Activated CD4-positive, alpha-beta T cell treated with anti-CD3 and anti-CD28 coated beads, Interleukin-2, amount 10 ng/mL, durations not matched to agents 7 days and 5 days (primary cell): ENCODE measurements around the gene ACP7. TPM values are rescaled to one million over a fixed set of nuclear protein-coding genes. Genes with fewer than 3 reads are reported as not detected.
"Not testable (repeated sequence)": the region's sequence is repeated elsewhere in the genome, so short reads cannot be mapped to it uniquely, and the experiment has no call there.

ENCODE experiments used
- CTCF ChIA-PET: fragments of 350-600 bp; sonication (Branson Sonifier 250); formaldehyde crosslinking; loops from one replicate; lab custom pipeline; 2021; ENCODE audit warnings: antibody characterized with exemption; lab: Charles Lee
- POLR2A ChIA-PET: fragments of 350-600 bp; sonication (Branson Sonifier 250); formaldehyde crosslinking; loops from one replicate; lab custom pipeline; 2021; ENCODE audit warnings: antibody characterized with exemption; lab: Charles Lee
- DNase-seq: peaks from one replicate; pipeline ENCODE4 v3.0.0-alpha.2; 2020
- H3K27ac Mint-ChIP-seq: one replicate; pipeline ENCODE4 v1.8.0; 2021; ENCODE audit warnings: mild to moderate bottlenecking, moderate library complexity, mixed read lengths
- H3K27me3 Mint-ChIP-seq: one replicate; pipeline ENCODE4 v1.8.0; 2021; ENCODE audit warnings: mixed read lengths
- H3K36me3 Mint-ChIP-seq: one replicate; pipeline ENCODE4 v1.8.0; 2021; ENCODE audit warnings: low read depth, mixed read lengths
- H3K4me1 Mint-ChIP-seq: one replicate; pipeline ENCODE4 v1.8.0; 2021; ENCODE audit warnings: mixed read lengths
- H3K4me3 Mint-ChIP-seq: one replicate; pipeline ENCODE4 v1.8.0; 2021; ENCODE audit warnings: mild to moderate bottlenecking, moderate library complexity, mixed read lengths
- H3K9me3 Mint-ChIP-seq: one replicate; pipeline ENCODE4 v1.8.0; 2021; ENCODE audit warnings: mixed read lengths
- total RNA-seq, 2 experiments: library from RNA; stranded (reverse); gene quantifications; one replicate each; pipeline ENCODE4 v1.2.3, GENCODE V29; 2021

The ACP7 gene
- total RNA-seq, 2 experiments from 2014 or later = not detected

- DNase-seq = no peak
- H3K27ac Mint-ChIP-seq = no peak overlapping the region
- no peaks in the 10 kb centered on the region for H3K36me3 Mint-ChIP-seq
- no peak overlapping the region for H3K4me3 Mint-ChIP-seq
- H3K4me1 Mint-ChIP-seq = peaks cover 12% of the 10 kb centered on the region
- H3K9me3 Mint-ChIP-seq = no peaks in the 10 kb centered on the region
- ChIA-PET CTCF (interaction anchor here (1.3 to 1.4 kb wide), 2 partner anchors 26 to 259 kb away, joined by 3 read pairs; partner anchors contain the start of gene SAMD4B), POLR2A (no interaction called here)
- peaks cover 54% of the 10 kb centered on the region for H3K27me3 Mint-ChIP-seq
Observed at GRCh38 chr19:39082745-39083598, 1.2 kb upstream of the ACP7 start.

GRCh38 chr19:39083599-39083982 lies 577 bp upstream of the ACP7 start:
- Mint-ChIP-seq H3K4me3 (peak overlapping the region; percentile 19), H3K27ac (no peak overlapping the region), H3K27me3 (peaks cover 54% of the 10 kb centered on the region), H3K9me3 (no peaks in the 10 kb centered on the region), H3K36me3 (no peaks in the 10 kb centered on the region), H3K4me1 (peaks cover 12% of the 10 kb centered on the region)
- ChIA-PET CTCF (no interaction called here), POLR2A (no interaction called here)
- DNase-seq = no peak

- H3K27ac Mint-ChIP-seq = no peak overlapping the region
- peaks cover 12% of the 10 kb centered on the region for H3K4me1 Mint-ChIP-seq
- POLR2A ChIA-PET = no interaction called here
- CTCF ChIA-PET = no interaction called here
- peaks cover 56% of the 10 kb centered on the region for H3K27me3 Mint-ChIP-seq
- H3K36me3 Mint-ChIP-seq = no peaks in the 10 kb centered on the region
- H3K9me3 Mint-ChIP-seq = no peaks in the 10 kb centered on the region
- no peak overlapping the region for H3K4me3 Mint-ChIP-seq
- DNase-seq = no peak
Observed at GRCh38 chr19:39084732-39085080, 538 bp downstream of the ACP7 start.

- CTCF ChIA-PET = interaction anchor here (0.5 kb wide), 1 partner anchor 128 kb away, joined by 3 read pairs; no protein-coding TSS in a partner anchor
- DNase-seq = no peak
- Mint-ChIP-seq H3K27ac (no peak overlapping the region), H3K9me3 (no peaks in the 10 kb centered on the region), H3K27me3 (peaks cover 54% of the 10 kb centered on the region), H3K4me1 (peaks cover 12% of the 10 kb centered on the region), H3K36me3 (no peaks in the 10 kb centered on the region), H3K4me3 (no peak overlapping the region)
- POLR2A ChIA-PET = no interaction called here
Observed at GRCh38 chr19:39085392-39085791, 1.2 kb downstream of the ACP7 start.

- H3K36me3 Mint-ChIP-seq = no peaks in the 10 kb centered on the region
Observed at GRCh38 chr19:39086386-39086785, 2.2 kb downstream of the ACP7 start.

GRCh38 chr19:39087907-39088686 lies 3.9 kb downstream of the ACP7 start:
- POLR2A ChIA-PET = interaction anchor here (0.5 kb wide), 1 partner anchor 1174 kb away, joined by 4 read pairs; no protein-coding TSS in a partner anchor
- no peak overlapping the region for H3K27ac Mint-ChIP-seq
- CTCF ChIA-PET = interaction anchor here (1.1 kb wide), 1 partner anchor 20 kb away, joined by 4 read pairs; no protein-coding TSS in a partner anchor
- H3K27me3 Mint-ChIP-seq = peaks cover 37% of the 10 kb centered on the region
- no peak overlapping the region for H3K4me3 Mint-ChIP-seq
- no peaks in the 10 kb centered on the region for H3K36me3 Mint-ChIP-seq
- no peaks in the 10 kb centered on the region for H3K9me3 Mint-ChIP-seq
- peaks cover 8% of the 10 kb centered on the region for H3K4me1 Mint-ChIP-seq
- DNase-seq = no peak

More at GRCh38 chr19:39086386-39086785, 2.2 kb downstream of the ACP7 start:
- Mint-ChIP-seq H3K4me1 (peaks cover 12% of the 10 kb centered on the region), H3K27me3 (peaks cover 46% of the 10 kb centered on the region), H3K9me3 (no peaks in the 10 kb centered on the region), H3K27ac (no peak overlapping the region), H3K4me3 (no peak overlapping the region)
- ChIA-PET CTCF (interaction anchor here (0.7 kb wide), 2 partner anchors 217 to 932 kb away, joined by 3 to 7 read pairs; no protein-coding TSS in a partner anchor), POLR2A (no interaction called here)
- no peak for DNase-seq

- H3K9me3 Mint-ChIP-seq, DNase-seq, POLR2A ChIA-PET, CTCF ChIA-PET, H3K36me3 Mint-ChIP-seq, H3K4me1 Mint-ChIP-seq, H3K27ac Mint-ChIP-seq, H3K4me3 Mint-ChIP-seq: not testable (repeated sequence)
- H3K27me3 Mint-ChIP-seq = peaks cover 30% of the 10 kb centered on the region
Observed at GRCh38 chr19:39090016-39090415, 5.8 kb downstream of the ACP7 start.

- no peak overlapping the region for H3K27ac Mint-ChIP-seq
- no peaks in the 10 kb centered on the region for H3K4me1 Mint-ChIP-seq
- H3K4me3 Mint-ChIP-seq = no peak overlapping the region
- H3K27me3 Mint-ChIP-seq = peaks cover 24% of the 10 kb centered on the region
- DNase-seq = no peak
- POLR2A ChIA-PET = no interaction called here
- H3K9me3 Mint-ChIP-seq = no peaks in the 10 kb centered on the region
- H3K36me3 Mint-ChIP-seq = no peaks in the 10 kb centered on the region
- CTCF ChIA-PET = no interaction called here
Observed at GRCh38 chr19:39090881-39091280, 6.7 kb downstream of the ACP7 start.

GRCh38 chr19:39095799-39096540 lies 11.8 kb downstream of the ACP7 start:
- POLR2A ChIA-PET, DNase-seq, H3K36me3 Mint-ChIP-seq, H3K27ac Mint-ChIP-seq, CTCF ChIA-PET, H3K4me1 Mint-ChIP-seq, H3K4me3 Mint-ChIP-seq, H3K9me3 Mint-ChIP-seq: not testable (repeated sequence)
- peaks cover 32% of the 10 kb centered on the region for H3K27me3 Mint-ChIP-seq

- Mint-ChIP-seq H3K36me3 (no peaks in the 10 kb centered on the region), H3K4me1 (no peaks in the 10 kb centered on the region), H3K9me3 (no peaks in the 10 kb centered on the region), H3K27ac (no peak overlapping the region), H3K4me3 (no peak overlapping the region), H3K27me3 (peaks cover 32% of the 10 kb centered on the region)
- CTCF ChIA-PET = interaction anchor here (0.6 to 0.7 kb wide), 3 partner anchors 372 to 965 kb away, joined by 3 read pairs; no protein-coding TSS in a partner anchor
- POLR2A ChIA-PET = interaction anchor here (0.6 kb wide), 1 partner anchor 21 kb away, joined by 5 read pairs; no protein-coding TSS in a partner anchor
- DNase-seq = no peak
Observed at GRCh38 chr19:39097299-39097698, 13.1 kb downstream of the ACP7 start.

- peaks cover 30% of the 10 kb centered on the region for H3K27me3 Mint-ChIP-seq
- no peaks in the 10 kb centered on the region for H3K9me3 Mint-ChIP-seq
- CTCF ChIA-PET = interaction anchor here (0.6 to 1.4 kb wide), 4 partner anchors 46 to 965 kb away, joined by 3 to 4 read pairs (median 3); no protein-coding TSS in a partner anchor
- H3K4me1 Mint-ChIP-seq = no peaks in the 10 kb centered on the region
- DNase-seq = no peak
- H3K36me3 Mint-ChIP-seq = no peaks in the 10 kb centered on the region
- H3K4me3 Mint-ChIP-seq = no peak overlapping the region
- POLR2A ChIA-PET = no interaction called here
- H3K27ac Mint-ChIP-seq = no peak overlapping the region
Observed at GRCh38 chr19:39097721-39098120, 13.6 kb downstream of the ACP7 start.
